ENCODE results near the gene POLD4.

Gene POLD4

GRCh38 chr11:67301951-67302516, 51.3 kb downstream of the POLD4 start:
- no peak for DNase-seq (ENCODE audit: low read depth in 2 of 2)

- DNase-seq (ENCODE audit: low read depth in 2 of 2) = no peak
These were observed 51.9 kb downstream of the POLD4 start for GRCh38 chr11:67301313-67301921.
